Neural cell (in vitro differentiated cells): ENCODE results near the gene MAPKAPK5. TPM values are rescaled to one million over a fixed set of nuclear protein-coding genes. Genes with fewer than 3 reads are reported as not detected.
A peak's percentile ranks its signal among the peaks of the same experiment; 100 is the strongest.
"Not testable (repeated sequence)": the region's sequence is repeated elsewhere in the genome, so short reads cannot be mapped to it uniquely, and the experiment has no call there.

Experiments
- H2AFZ ChIP-seq: fragments of 200-600, 300-800 bp; sonication (generic), shearing (Covaris generic); 2 replicates; pipeline ENCODE4 v1.6.0; 2014; ENCODE audit warnings: low read depth, mild to moderate bottlenecking, antibody characterized with exemption, low read length, moderate library complexity
- H3F3A ChIP-seq: fragments of 200-600 bp; shearing (Covaris generic); 2 replicates; pipeline ENCODE4 v1.6.1; 2016; ENCODE audit warnings: mild to moderate bottlenecking, moderate library complexity, mixed read lengths, antibody characterized with exemption, low read length; ENCODE audit not compliant: insufficient read depth, poor library complexity, severe bottlenecking
- H3K27ac ChIP-seq: fragments of 200-600, 300-800 bp; sonication (generic), shearing (Covaris generic); 2 replicates; pipeline ENCODE4 v1.5.1; 2014; ENCODE audit warnings: mild to moderate bottlenecking, low read length, moderate library complexity
- H3K27me3 ChIP-seq: fragments of 300-800, 200-600 bp; sonication (generic), shearing (Covaris generic); 2 replicates; pipeline ENCODE4 v1.6.0; 2014; ENCODE audit warnings: mild to moderate bottlenecking, low read depth, low read length, moderate library complexity; ENCODE audit not compliant: insufficient read depth
- H3K36me3 ChIP-seq: fragments of 300-800, 200-600 bp; sonication (generic), shearing (Covaris generic); 2 replicates; pipeline ENCODE4 v1.5.1; 2014; ENCODE audit warnings: mild to moderate bottlenecking, antibody characterized with exemption, low read length, moderate library complexity; ENCODE audit not compliant: insufficient read depth
- H3K4me2 ChIP-seq: fragments of 300-800, 200-600 bp; sonication (generic), shearing (Covaris generic); 2 replicates; pipeline ENCODE4 v1.6.0; 2014; ENCODE audit warnings: mild to moderate bottlenecking, low read length
- H3K4me3 ChIP-seq: fragments of 300-800, 200-600 bp; sonication (generic), shearing (Covaris generic); 2 replicates; pipeline ENCODE4 v1.5.1; 2014; ENCODE audit warnings: mild to moderate bottlenecking, low read length, moderate library complexity
- H3K79me2 ChIP-seq: fragments of 200-600 bp; shearing (Covaris generic); replicated peaks from 2 replicates; pipeline ENCODE4 v1.6.0; 2014; ENCODE audit warnings: mild to moderate bottlenecking, low read length, moderate library complexity; ENCODE audit not compliant: insufficient read depth
- H3K9ac ChIP-seq: fragments of 300-800, 200-600 bp; sonication (generic), shearing (Covaris generic); 2 replicates; pipeline ENCODE4 v1.6.1; 2016; ENCODE audit warnings: mild to moderate bottlenecking, low read length, mixed read lengths
- H3K9me2 ChIP-seq: fragments of 200-600 bp; shearing (Covaris generic); 2 replicates; pipeline ENCODE4 v1.6.1; 2016; ENCODE audit warnings: mild to moderate bottlenecking, low read length, mixed read lengths; ENCODE audit not compliant: insufficient read depth
- H3K9me3 ChIP-seq: fragments of 200-600, 300-800 bp; sonication (generic), shearing (Covaris generic); 2 replicates; pipeline ENCODE4 v1.6.1; 2016; ENCODE audit warnings: mild to moderate bottlenecking, mixed run types, low read length, moderate library complexity, mixed read lengths
- H4K20me1 ChIP-seq: fragments of 200-600 bp; shearing (Covaris generic); 2 replicates; pipeline ENCODE4 v1.6.1; 2016; ENCODE audit warnings: mild to moderate bottlenecking, mixed run types; ENCODE audit not compliant: insufficient read depth
- CTCF ChIP-seq: fragments of 450-650 bp; IDR thresholded peaks from 2 replicates; pipeline ENCODE4 v1.5.1; 2014; ENCODE audit warnings: antibody characterized with exemption, mild to moderate bottlenecking, moderate library complexity; ENCODE audit not compliant: poor library complexity, severe bottlenecking
- EP300 ChIP-seq: fragments of 450-650 bp; conservative IDR thresholded peaks from 2 replicates; pipeline ENCODE4 v1.6.1; 2014; ENCODE audit warnings: antibody characterized with exemption, mild to moderate bottlenecking, moderate library complexity; ENCODE audit not compliant: poor library complexity, severe bottlenecking
- EZH2 ChIP-seq: fragments of 200-600, 300-800 bp; shearing (Covaris generic), sonication (generic); IDR thresholded peaks from 2 replicates; pipeline ENCODE4 v1.6.1; 2014; ENCODE audit warnings: antibody characterized with exemption, low read length, borderline replicate concordance, mild to moderate bottlenecking; ENCODE audit not compliant: insufficient read depth, poor library complexity, severe bottlenecking
- MXI1 ChIP-seq: fragments of 450-650 bp; conservative IDR thresholded peaks from 2 replicates; pipeline ENCODE4 v1.6.1; 2014; ENCODE audit warnings: antibody characterized with exemption, mild to moderate bottlenecking; ENCODE audit not compliant: poor library complexity, severe bottlenecking
- POLR2AphosphoS5 ChIP-seq: IDR thresholded peaks from 2 replicates; pipeline ENCODE4 v1.6.1; 2012
- RAD21 ChIP-seq: fragments of 450-650 bp; conservative IDR thresholded peaks from 2 replicates; pipeline ENCODE4 v1.6.1; 2014; ENCODE audit warnings: antibody characterized with exemption, mild to moderate bottlenecking, moderate library complexity
- REST ChIP-seq: IDR thresholded peaks from 2 replicates; pipeline ENCODE4 v1.6.1; 2012; ENCODE audit warnings: borderline replicate concordance
- SMC3 ChIP-seq: fragments of 450-650 bp; conservative IDR thresholded peaks from 2 replicates; pipeline ENCODE4 v1.6.1; 2014; ENCODE audit warnings: antibody characterized with exemption, mild to moderate bottlenecking, moderate library complexity; ENCODE audit not compliant: poor library complexity
- TAF1 ChIP-seq: IDR thresholded peaks from 2 replicates; pipeline ENCODE4 v1.6.1; 2012; ENCODE audit warnings: low read depth
- polyA plus RNA-seq: library from polyadenylated mRNA; depleted of rRNA; stranded (reverse); fragments of >200 nt; gene quantifications from 2 replicates; pipeline ENCODE4 v1.2.3, GENCODE V29; 2014

MAPKAPK5 gene
- polyA plus RNA-seq, 1 donor from 2014 or later: 93.7 TPM

DNA sequence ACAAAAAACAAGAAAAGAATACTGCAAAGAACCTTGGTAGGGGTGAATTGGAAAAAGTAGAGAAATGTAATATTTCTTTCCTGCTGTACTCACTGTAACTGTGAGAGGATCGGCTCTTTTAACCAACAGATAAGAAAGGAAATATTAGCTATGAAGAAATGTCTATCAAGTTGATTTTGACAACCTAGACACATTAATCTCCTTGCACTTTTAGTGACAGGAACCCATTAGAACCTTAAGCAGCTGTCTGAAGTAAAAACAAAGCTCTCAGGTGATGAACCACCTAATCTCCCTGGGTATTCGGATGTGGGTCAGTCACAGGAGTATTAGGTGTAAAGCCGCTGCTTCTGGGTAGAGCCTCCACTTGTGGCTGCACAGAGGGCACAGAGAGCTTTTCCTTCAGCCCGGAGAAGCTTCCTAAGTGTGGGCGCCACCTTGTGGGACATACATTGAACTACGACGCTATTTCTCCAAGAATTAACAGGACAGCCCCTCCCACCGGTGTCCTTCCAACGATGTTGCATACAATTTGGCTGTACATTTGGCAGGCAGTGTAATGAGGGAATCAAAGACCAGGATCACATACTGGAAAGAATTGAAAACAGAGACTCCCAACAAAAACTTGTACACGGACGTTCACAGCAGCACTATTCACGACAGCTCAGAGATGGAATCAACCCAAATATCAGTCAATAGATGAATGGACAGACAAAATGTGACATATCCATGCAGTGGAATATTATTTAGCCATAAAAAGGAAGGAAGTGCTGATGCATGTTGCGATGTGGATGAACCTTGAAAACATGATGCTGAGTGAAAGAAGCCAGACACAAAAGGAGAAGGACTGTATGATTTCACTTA is 28.9 kb upstream of the MAPKAPK5 start:
- no peaks in the 10 kb centered on the region for H3K27me3 ChIP-seq
- H3K9ac ChIP-seq: peak overlapping the region; percentile 20
- H3K9me3 ChIP-seq: no peaks in the 10 kb centered on the region
- H3K27ac ChIP-seq: peak overlapping the region; percentile 12
- peak; percentile 77 for TF ChIP-seq EP300
- no peak for TF ChIP-seq POLR2AphosphoS5
- TF ChIP-seq CTCF: peak; percentile 85
- TF ChIP-seq SMC3: peak; percentile 69
- no peak for TF ChIP-seq EZH2
- TF ChIP-seq REST: no peak
- no peak for TF ChIP-seq TAF1
- peak; percentile 64 for TF ChIP-seq RAD21
- no peak for TF ChIP-seq MXI1
- no peak overlapping the region for H2AFZ ChIP-seq
- no peaks in the 10 kb centered on the region for H3K79me2 ChIP-seq
- no peaks in the 10 kb centered on the region for H4K20me1 ChIP-seq
- no peaks in the 10 kb centered on the region for H3K36me3 ChIP-seq
- H3F3A ChIP-seq: no peaks in the 10 kb centered on the region
- H3K9me2 ChIP-seq: no peaks in the 10 kb centered on the region
- H3K4me2 ChIP-seq: no peak overlapping the region
- H3K4me3 ChIP-seq: no peak overlapping the region

DNA sequence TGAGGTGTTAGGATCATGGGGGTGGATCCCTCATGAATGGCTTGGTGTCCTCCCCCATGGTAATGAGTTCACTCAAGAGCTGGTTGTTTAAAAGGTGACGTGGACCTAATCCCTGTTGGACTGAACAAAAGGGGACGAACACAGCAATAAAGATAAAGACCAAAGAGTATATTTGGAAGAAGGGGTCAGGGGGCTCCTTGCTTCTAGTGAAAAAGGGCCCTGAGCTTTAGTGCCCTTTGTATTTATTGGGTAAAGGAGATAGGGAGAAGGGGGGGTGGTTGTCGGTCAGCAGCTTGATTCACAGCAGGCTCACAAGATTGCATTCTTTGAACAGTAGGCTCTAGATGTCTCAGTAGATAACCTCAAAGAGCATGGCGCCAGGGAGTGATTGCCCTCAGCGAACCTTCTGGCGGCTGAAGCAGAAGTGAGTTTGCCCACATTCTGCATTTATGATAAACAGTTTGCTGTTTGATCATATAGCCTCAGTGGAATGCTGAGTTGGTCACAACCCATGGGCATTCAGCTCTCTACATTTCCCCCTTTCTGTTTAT is 25.9 kb upstream of the MAPKAPK5 start:
- no peaks in the 10 kb centered on the region for H3K79me2 ChIP-seq
- no peaks in the 10 kb centered on the region for H3K9me3 ChIP-seq
- no peak overlapping the region for H3K9ac ChIP-seq
- no peaks in the 10 kb centered on the region for H3K36me3 ChIP-seq
- H2AFZ ChIP-seq: no peak overlapping the region
- no peak overlapping the region for H3K4me2 ChIP-seq
- no peaks in the 10 kb centered on the region for H3K27me3 ChIP-seq
- H3K27ac ChIP-seq: no peak overlapping the region
- no peaks in the 10 kb centered on the region for H3F3A ChIP-seq
- no peaks in the 10 kb centered on the region for H4K20me1 ChIP-seq
- H3K4me3 ChIP-seq: no peak overlapping the region
- TF ChIP-seq MXI1 (no peak), EZH2 (no peak), TAF1 (no peak), SMC3 (no peak), CTCF (no peak), RAD21 (no peak), POLR2AphosphoS5 (no peak)
- H3K9me2 ChIP-seq: no peaks in the 10 kb centered on the region

DNA sequence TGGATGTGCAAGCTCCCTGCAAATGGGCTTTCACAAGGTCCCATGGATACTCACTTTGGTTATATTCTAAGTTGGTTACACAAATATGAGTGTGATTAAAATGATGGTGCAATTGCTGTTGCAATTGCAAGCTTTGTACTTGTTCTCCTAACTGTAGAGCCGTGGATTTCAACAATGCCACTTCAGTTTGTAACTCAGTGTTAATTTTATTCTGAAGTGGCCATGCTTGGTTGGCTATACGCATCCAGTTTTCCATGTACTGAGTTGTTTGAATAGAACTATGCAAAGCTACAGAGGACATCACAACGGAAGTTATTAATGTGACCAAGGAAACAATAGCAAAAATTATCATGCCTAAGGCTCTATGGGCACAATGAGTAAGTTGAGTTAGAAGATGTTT is 25.1 kb upstream of the MAPKAPK5 start:
- not testable (repeated sequence) for H3K9ac ChIP-seq, H2AFZ ChIP-seq, H3K4me3 ChIP-seq, H3K27ac ChIP-seq, H3K27me3 ChIP-seq, H3K79me2 ChIP-seq, H3K9me2 ChIP-seq, H3K4me2 ChIP-seq, H3F3A ChIP-seq, H3K36me3 ChIP-seq, H3K9me3 ChIP-seq, H4K20me1 ChIP-seq
